Measurements from ENCODE around the gene ARSI.

Gene ARSI

GRCh38 chr5:150307617-150308426 is 5.1 kb upstream of the ARSI start:
- no peak for DNase-seq (ENCODE audit: low read depth)

GRCh38 chr5:150306775-150307174 is 4.1 kb upstream of the ARSI start:
- DNase-seq (ENCODE audit: low read depth), result no peak

GRCh38 chr5:150305557-150305956 is 2.9 kb upstream of the ARSI start:
- DNase-seq (ENCODE audit: low read depth), result no peak

GRCh38 chr5:150305095-150305494 is 2.4 kb upstream of the ARSI start:
- DNase-seq (ENCODE audit: low read depth), result no peak

- DNase-seq (ENCODE audit: low read depth), result no peak
Observed at GRCh38 chr5:150304481-150305081, 1.9 kb upstream of the ARSI start.

- DNase-seq (ENCODE audit: low read depth), result no peak
Observed at GRCh38 chr5:150303660-150304386, 1.1 kb upstream of the ARSI start.

- DNase-seq (ENCODE audit: low read depth), result no peak
Observed at GRCh38 chr5:150303070-150303615, 438 bp upstream of the ARSI start.

- DNase-seq (ENCODE audit: low read depth), result no peak
Observed at GRCh38 chr5:150301901-150302300, 804 bp downstream of the ARSI start.

- DNase-seq (ENCODE audit: low read depth), result no peak
Observed at GRCh38 chr5:150301170-150301505, 1.6 kb downstream of the ARSI start.

- DNase-seq (ENCODE audit: low read depth), result no peak
Observed at GRCh38 chr5:150300496-150301169, 2.1 kb downstream of the ARSI start.

GRCh38 chr5:150299571-150300327 is 3.0 kb downstream of the ARSI start:
- DNase-seq (ENCODE audit: low read depth), result no peak

GRCh38 chr5:150298701-150299451 is 3.8 kb downstream of the ARSI start:
- DNase-seq (ENCODE audit: low read depth), result no peak

GRCh38 chr5:150297934-150298595 is 4.6 kb downstream of the ARSI start:
- no peak for DNase-seq (ENCODE audit: low read depth)

GRCh38 chr5:150297236-150297890 is 5.3 kb downstream of the ARSI start:
- DNase-seq (ENCODE audit: low read depth), result no peak

- DNase-seq (ENCODE audit: low read depth), result no peak
Observed at GRCh38 chr5:150296496-150296895, 6.2 kb downstream of the ARSI start.

GRCh38 chr5:150295741-150296486 is 6.8 kb downstream of the ARSI start:
- no peak for DNase-seq (ENCODE audit: low read depth)

- no peak for DNase-seq (ENCODE audit: low read depth)
Observed at GRCh38 chr5:150295172-150295634, 7.5 kb downstream of the ARSI start.

GRCh38 chr5:150294551-150295071 is 8.1 kb downstream of the ARSI start:
- DNase-seq (ENCODE audit: low read depth), result no peak
